ENCODE data around the gene CAP1.
"Not testable (repeated sequence)": the region's sequence is repeated elsewhere in the genome, so short reads cannot be mapped to it uniquely, and the experiment has no call there.

Gene CAP1

DNA sequence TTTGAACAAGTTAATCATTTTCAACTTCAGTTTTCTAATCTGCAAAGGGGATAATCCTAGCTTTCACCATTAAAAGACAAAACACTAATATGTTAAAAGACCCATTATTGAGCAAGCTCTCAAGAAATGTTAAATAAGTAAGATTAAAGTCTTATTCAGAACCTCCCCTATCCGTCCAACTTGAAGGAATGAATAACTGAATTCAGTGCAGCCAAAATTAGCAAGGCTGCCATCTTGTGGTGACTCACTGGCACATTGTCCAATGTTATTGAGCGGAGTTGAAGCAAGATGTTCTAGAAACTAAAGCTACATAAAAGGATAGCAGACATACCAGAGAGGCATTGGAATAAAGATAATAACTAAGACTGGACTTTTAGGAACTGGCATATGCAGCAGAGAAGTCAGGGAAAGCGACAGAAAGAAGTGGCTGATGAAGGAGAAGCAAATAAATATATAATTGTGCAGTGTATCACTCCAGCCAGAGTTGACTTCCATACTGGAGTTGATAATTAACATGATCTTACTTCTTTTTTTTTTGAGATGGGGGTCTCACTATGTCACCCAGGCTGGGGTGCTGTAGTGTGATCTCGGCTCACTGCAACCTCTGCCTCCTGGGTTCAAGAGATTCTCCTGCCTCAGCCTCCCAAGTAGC, 8.2 kb upstream of the CAP1 start:
- peak; percentile 36 for DNase-seq (ENCODE audit: low read depth)

- no peak for DNase-seq (ENCODE audit: low read depth)
These were observed 5.7 kb upstream of the CAP1 start for GRCh38 chr1:40034869-40035268.

- DNase-seq (ENCODE audit: low read depth): no peak
These were observed 4.0 kb upstream of the CAP1 start for GRCh38 chr1:40036574-40036973.

DNA sequence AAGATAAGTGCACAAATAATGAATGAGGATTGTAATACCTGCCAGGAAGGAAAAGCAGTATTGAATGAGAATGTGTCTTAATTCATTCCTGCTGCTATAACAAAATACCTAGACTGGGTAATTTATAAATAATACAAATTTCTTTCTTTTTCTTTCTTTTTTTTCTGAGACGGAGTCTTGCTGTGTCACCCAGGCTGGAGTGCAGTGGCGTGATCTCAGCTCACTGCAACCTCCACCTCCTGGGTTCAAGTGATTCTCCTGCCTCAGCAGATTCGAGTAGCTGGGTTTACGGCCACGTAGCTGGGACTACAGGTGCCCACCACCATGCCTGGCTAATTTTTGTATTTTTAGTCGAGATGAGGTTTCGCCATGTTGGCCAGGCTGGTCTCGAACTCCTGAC, 3.3 kb upstream of the CAP1 start:
- not testable (repeated sequence) for DNase-seq (ENCODE audit: low read depth)

DNA sequence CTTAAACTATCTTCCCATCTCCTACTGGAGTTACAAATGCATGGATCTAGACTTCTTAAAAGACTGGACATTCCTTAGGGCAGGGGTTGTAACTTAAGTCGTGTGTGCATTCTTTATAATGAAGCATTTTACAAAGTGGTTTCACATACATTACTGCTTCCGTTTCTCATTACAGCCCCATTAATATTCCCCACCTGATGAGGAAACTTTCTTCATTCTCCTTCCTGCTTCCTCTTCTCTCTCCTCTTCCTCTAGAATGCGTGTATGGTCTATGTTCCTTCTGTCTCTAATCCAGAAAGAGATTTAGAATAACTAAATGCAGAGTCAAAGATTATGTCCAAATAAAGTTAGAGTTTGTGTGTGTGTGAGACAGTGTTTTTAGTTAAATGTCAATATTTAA, 1.8 kb upstream of the CAP1 start:
- DNase-seq (ENCODE audit: low read depth): no peak

DNA sequence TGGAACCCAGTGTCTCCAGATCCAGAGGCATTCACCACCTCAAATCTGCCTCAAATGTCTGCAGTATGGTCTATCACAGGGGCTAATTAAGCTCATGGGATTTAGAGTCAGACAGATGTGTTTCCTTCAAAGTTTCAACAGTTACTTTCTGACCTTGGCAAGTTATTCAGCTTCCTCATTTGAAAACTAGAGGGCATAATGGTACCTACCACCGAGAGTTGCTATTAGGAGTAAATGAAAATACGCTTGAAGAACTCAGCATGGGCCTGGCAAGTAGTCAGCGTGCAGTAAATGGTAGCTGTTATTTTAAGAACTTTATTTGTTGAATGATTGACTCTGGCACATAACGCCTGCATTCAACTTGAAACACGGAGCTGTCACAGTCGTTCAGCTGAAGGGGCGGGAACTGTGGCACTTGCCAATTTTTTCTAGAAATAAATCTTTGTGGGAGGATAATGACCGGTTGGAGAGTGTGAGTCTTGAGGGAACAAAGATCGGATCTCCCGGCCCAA, 1.2 kb upstream of the CAP1 start:
- no peak for DNase-seq (ENCODE audit: low read depth)

GRCh38 chr1:40039757-40040510, 595 bp upstream of the CAP1 start:
- peak; percentile 62 for DNase-seq (ENCODE audit: low read depth)

GRCh38 chr1:40041466-40041838, 923 bp downstream of the CAP1 start:
- no peak for DNase-seq (ENCODE audit: low read depth)

DNA sequence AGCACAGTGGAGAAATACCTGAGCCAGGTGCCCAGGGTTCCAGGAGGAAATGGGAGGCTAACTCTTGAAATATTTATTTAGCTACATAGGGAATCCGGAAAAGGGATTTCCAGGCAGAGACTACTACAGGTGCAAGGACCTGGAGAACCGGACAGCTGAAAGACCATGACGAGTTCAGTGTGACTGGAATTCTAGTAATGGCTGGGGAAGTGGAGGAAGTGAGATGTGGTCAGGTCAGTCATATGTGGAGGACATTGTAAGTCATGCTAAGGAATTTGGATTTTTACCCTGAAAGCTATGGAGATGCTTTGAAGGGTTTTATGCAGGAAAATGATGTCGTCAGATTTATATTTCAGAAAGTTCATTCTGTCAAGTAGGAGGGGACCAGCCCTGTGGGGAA, 1.8 kb downstream of the CAP1 start:
- DNase-seq (ENCODE audit: low read depth): no peak

DNA sequence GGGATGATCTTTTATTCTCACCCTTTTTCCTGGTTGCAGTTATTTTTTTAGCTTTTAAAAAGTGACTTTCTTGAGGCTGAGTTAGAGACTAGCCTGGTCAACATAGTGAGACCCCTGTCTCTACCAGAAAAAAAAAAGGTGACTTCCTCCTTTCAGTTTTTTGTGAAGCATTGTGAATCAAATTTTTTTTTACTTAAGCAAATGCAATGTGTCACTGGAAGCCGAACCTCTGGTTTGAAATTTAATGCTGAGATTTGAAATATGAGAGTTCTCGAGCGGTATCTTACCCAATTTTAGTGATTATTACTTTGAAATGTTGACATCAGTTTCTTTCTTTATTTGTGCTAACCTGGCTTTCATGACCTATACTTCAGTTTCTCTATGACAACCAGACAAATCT, 3.6 kb downstream of the CAP1 start:
- DNase-seq (ENCODE audit: low read depth): no peak

GRCh38 chr1:40045182-40045581, 4.7 kb downstream of the CAP1 start:
- no peak for DNase-seq (ENCODE audit: low read depth)

DNA sequence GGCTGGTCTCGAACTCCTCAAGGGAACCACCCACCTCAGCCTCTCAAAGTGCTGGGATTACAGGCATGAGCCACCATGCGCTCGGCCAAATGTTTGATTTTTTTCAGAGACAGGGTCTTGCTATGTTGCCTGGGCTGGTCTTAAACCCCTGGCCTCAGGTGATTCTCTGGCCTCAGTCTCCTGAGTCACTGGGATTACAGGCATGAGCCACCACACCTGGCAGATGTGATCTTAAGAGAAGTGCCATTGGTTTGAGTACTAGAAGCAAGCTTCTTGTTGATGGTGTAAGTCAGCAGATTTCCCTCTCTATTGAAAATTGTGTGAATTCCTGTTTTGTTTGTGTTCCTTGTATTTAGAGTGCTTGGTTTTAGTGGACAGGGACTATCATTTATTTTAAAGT, 5.2 kb downstream of the CAP1 start:
- DNase-seq (ENCODE audit: low read depth): no peak

DNA sequence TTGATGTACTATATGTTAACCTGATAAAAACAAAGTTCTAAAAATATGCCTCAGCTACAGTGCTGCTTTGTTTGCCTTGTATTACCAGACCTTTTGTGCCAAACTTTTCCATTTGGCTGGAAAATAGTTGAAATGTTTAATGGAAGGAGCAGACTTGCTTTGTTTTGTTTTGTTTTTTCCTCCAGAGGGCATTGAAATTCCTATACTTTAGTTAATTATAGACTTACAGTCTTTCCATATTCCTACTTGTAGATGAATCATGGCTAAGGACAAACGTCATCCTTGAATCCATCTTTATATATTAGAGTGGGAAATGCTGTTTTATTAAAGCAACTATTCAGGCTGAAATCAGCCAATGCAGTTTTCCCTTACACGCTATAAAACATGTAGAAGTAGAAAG, 6.7 kb downstream of the CAP1 start:
- no peak for DNase-seq (ENCODE audit: low read depth)

GRCh38 chr1:40047769-40048168, 7.2 kb downstream of the CAP1 start:
- DNase-seq (ENCODE audit: low read depth): no peak

DNA sequence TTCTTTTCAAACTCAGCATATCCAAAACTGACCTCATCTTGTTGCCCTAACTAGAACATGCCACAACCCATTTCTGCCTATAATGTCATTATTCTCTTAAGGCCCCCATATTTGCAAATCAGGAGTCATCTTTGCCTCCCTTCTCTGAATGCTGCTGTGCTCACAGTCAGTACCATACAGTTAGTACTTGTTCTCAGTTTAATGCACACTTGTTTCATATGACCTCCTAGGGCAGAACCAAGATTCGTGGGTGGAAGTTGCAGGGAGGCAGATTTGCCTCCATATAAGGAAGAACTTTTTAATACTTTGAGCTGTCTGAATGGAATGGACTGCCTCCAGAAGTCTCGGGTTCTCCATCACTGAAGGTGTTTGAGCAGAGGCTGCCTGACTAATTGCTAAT, 9.2 kb downstream of the CAP1 start:
- no peak for DNase-seq (ENCODE audit: low read depth)

GRCh38 chr1:40050863-40051262, 10.3 kb downstream of the CAP1 start:
- DNase-seq (ENCODE audit: low read depth): no peak

GRCh38 chr1:40053138-40053887, 12.8 kb downstream of the CAP1 start:
- DNase-seq (ENCODE audit: low read depth): no peak

- no peak for DNase-seq (ENCODE audit: low read depth)
These were observed 16.2 kb downstream of the CAP1 start for GRCh38 chr1:40056519-40057309.

DNA sequence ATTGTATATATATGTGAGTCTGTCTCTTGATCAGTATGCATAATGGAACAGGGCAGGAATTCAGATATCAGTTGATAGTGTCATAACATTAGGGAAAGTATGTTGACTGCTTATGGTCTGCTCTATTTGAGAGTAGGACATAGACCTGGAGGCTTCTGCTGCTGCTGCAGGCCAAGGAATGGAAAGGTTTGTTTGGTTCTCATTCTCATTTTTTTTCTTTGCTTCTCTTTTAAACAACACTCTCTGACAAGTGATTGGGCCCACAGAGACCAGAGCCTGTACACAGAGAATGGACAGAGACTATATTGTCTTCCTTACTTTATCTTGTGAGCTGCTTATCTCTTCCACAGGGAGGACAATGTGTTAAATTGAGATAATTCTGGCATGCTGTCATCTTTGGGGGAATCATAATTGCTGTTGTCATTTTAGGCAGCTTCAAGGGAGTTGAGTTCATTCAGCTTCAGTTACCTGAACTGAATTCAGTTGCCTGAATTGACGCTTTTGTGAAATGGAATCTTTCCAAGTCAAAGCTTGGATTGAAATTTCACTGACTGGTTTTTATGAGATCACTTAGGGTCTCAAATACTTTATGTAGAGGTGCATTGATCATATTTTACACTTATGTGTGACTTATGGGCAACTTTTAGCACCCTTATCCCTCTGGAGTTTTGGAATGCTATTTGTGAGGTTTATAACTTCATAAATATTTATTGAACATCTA, 16.9 kb downstream of the CAP1 start:
- no peak for DNase-seq (ENCODE audit: low read depth)

GRCh38 chr1:40058097-40058452, 17.5 kb downstream of the CAP1 start:
- no peak for DNase-seq (ENCODE audit: low read depth)

- no peak for DNase-seq (ENCODE audit: low read depth)
These were observed 18.2 kb downstream of the CAP1 start for GRCh38 chr1:40058453-40059337.

All from activated T-cell treated with anti-CD3 and anti-CD28 coated beads for 24 hours (primary cell).